AG04449 (cell line): ENCODE measurements around the gene SH3GL1.

Experiments used
- CTCF ChIA-PET: fragments of 350-600 bp; formaldehyde crosslinking; extraction: SDS; loops from one replicate; lab custom pipeline; 2021; ENCODE audit warnings: antibody characterized with exemption; lab: Yijun Ruan, JAX
- POLR2A ChIA-PET: fragments of 400-600, 350-600 bp; formaldehyde crosslinking; extraction: SDS; loops from one replicate; lab custom pipeline; 2020; ENCODE audit warnings: antibody characterized with exemption, inconsistent platforms; lab: Yijun Ruan, JAX
- DNase-seq: peaks from one replicate; pipeline ENCODE4 v3.0.0-alpha.2; 2010; ENCODE audit warnings: low read depth, low spot score
- H3K4me3 ChIP-seq: 2 replicates; pipeline ENCODE4 v1.5.1; 2011; ENCODE audit warnings: low read depth, mild to moderate bottlenecking, control low read depth, low read length
- CTCF ChIP-seq: IDR thresholded peaks from one replicate; pipeline ENCODE4 v1.5.1; 2011; ENCODE audit warnings: mild to moderate bottlenecking, moderate library complexity, low read length, control low read depth, inconsistent platforms; ENCODE audit not compliant: insufficient read depth; ENCODE audit errors: missing control alignments

SH3GL1 gene

GRCh38 chr19:4313847-4314490, 86.4 kb downstream of the SH3GL1 start:
- H3K4me3 ChIP-seq, result no peak overlapping the region
- ChIA-PET CTCF (interaction anchor here (0.7 to 1.9 kb wide), 2 partner anchors 8 to 47 kb away, joined by 3 to 7 read pairs; no protein-coding TSS in a partner anchor), POLR2A (no interaction called here)
- no peak for DNase-seq
- TF ChIP-seq CTCF, result no peak
